Measurements from ENCODE around the gene RAC2.

RAC2 gene

DNA sequence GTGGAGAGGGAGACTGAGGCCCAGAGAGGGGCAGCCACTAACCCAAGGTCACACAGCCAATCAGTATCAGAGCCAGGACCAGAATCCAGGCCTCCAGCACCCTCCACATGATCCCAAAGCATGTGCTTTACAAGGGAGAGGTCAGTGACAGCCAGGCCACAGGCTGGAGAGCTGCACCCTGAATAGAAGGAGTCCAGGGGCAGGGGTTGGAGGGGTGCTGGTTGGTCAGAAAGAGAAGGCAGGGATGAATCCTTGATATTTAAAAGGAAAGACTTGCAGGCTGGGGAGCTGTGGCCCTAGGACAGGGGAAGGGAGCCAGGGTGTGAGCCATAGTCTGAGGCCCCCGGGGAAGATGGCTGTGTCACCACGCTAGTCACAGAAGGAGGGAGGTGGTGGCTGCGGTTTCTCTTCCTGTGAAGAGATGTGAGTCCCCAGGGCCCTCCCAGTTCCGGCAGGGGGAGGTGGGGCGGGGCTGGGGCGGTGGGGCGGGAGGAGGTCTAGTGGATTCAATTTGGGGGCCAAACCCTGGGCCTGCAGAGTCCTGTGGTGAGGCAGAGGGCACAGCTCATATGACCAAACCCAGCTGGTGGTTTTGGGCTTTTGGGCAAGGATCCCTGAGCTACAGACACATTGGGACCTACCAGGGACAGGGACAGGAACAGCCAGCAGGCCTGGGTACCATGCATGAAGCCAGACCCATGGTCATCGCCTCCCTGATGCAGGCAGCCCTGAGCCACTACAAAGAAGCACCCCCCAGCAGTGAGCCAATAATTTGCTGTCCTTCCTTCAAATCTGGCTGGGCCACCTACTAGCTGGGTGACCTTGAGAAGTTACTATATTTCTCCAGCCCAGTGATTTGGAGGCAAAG lies 14.0 kb downstream of the RAC2 start:
- Histone ChIP-seq H2BK12ac (ENCODE audit: low read length in 2 of 2) (peak overlapping the region in 1 of 2 experiments; percentile 95), H3K4me1 (ENCODE audit: control insufficient read depth, insufficient read depth, low read depth, low read length) (peaks cover 40% of the 10 kb centered on the region), H4K8ac (ENCODE audit: low read length) (no peak overlapping the region), H3K23ac (ENCODE audit: low read length in 2 of 2) (no peak overlapping the region), H3K4me3 (ENCODE audit: insufficient read depth in 1 of 2, low read depth in 1 of 2, low read length in 2 of 2) (no peak overlapping the region), H3K9me3 (ENCODE audit: control insufficient read depth, low read length) (no peaks in the 10 kb centered on the region), H2BK5ac (ENCODE audit: low read depth, low read length, poor library complexity, severe bottlenecking) (no peak overlapping the region), H3K27ac (ENCODE audit: low read length, poor library complexity, severe bottlenecking) (no peak overlapping the region), H3K4me2 (ENCODE audit: low read length, poor library complexity, severe bottlenecking) (no peak overlapping the region), H3K36me3 (ENCODE audit: control insufficient read depth in 1 of 2, insufficient read depth in 2 of 2, low read depth in 1 of 2, low read length in 2 of 2) (peaks cover 10 to 48% of the 10 kb centered on the region in 2 experiments), H3K27me3 (ENCODE audit: control insufficient read depth in 1 of 2, insufficient read depth in 1 of 2, low read length in 2 of 2) (no peaks in the 10 kb centered on the region), H3K4ac (ENCODE audit: low read depth in 1 of 2, low read length in 2 of 2) (peak overlapping the region; percentile 3 to 74), H2BK120ac (ENCODE audit: low read depth, low read length) (peak overlapping the region; percentile 11), H4K91ac (ENCODE audit: low read length) (peak overlapping the region; percentile 97), H3K18ac (ENCODE audit: low read depth in 1 of 2, low read length in 2 of 2) (peak overlapping the region; percentile 29 to 97), H3K9ac (ENCODE audit: low read length) (no peak overlapping the region), H2AK5ac (ENCODE audit: low read length, severe bottlenecking) (peak overlapping the region; percentile 1), H3K79me1 (replicated peaks; ENCODE audit: low read length, poor library complexity, severe bottlenecking) (peaks cover 12% of the 10 kb centered on the region), H2BK15ac (ENCODE audit: low read depth, poor library complexity, severe bottlenecking) (peak overlapping the region; percentile 39), H3K14ac (ENCODE audit: low read length in 2 of 2) (no peak overlapping the region), H2AFZ (ENCODE audit: low read depth, low read length) (no peak overlapping the region)
- 46% methylated on average over 7 of the region's 8 CpGs for WGBS
- DNase-seq, result peak; percentile 66

DNA sequence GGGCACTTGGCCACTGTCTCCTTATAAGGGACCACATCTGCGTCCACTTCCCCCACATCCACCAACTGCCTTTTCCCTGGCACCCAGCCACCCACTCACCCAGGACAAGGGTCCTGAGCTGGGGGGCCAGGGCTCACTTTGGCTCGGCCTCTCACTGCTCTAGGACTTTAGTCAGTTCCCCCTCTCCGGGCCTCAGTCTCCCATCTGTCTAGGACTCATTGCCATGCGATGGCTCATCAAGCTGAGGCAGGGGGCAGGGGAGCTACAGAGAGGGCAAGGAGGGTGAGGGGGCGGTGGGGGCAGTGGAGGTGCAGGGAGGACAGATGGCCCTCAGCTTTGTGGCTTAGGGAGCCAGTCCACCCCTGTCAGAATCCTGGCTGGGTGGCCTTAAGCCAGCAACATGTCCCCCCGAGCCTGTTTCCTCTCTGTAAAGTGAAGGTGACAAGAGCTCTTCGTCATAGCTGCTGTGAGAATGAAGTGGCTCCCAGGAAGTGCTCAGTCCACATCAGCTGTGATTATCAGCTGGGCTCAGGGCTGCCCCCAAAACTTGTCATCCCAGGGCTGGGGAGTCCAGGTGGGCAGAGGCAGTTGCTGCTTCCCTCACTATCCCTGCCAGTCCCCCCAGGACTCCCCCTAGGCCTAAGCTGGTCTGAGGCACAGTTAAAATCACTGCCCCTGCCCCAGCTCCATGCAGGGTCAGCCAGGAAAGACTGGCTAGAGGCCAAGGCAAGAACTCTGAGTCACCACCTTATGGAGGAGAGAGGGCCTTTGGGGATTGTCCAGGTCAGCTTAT lies 14.9 kb downstream of the RAC2 start:
- Histone ChIP-seq H3K18ac (ENCODE audit: low read depth in 1 of 2, low read length in 2 of 2) (peak overlapping the region; percentile 81 to 97), H3K36me3 (ENCODE audit: control insufficient read depth in 1 of 2, insufficient read depth in 2 of 2, low read depth in 1 of 2, low read length in 2 of 2) (peaks cover 15 to 52% of the 10 kb centered on the region in 2 experiments), H3K14ac (ENCODE audit: low read length in 2 of 2) (peak overlapping the region in 1 of 2 experiments; percentile 49), H3K4me2 (ENCODE audit: low read length, poor library complexity, severe bottlenecking) (no peak overlapping the region), H2BK5ac (ENCODE audit: low read depth, low read length, poor library complexity, severe bottlenecking) (no peak overlapping the region), H2AFZ (ENCODE audit: low read depth, low read length) (no peak overlapping the region), H3K9ac (ENCODE audit: low read length) (peak overlapping the region; percentile 51), H3K79me1 (replicated peaks; ENCODE audit: low read length, poor library complexity, severe bottlenecking) (peaks cover 5% of the 10 kb centered on the region), H2BK15ac (ENCODE audit: low read depth, poor library complexity, severe bottlenecking) (peak overlapping the region; percentile 95), H3K4me3 (ENCODE audit: insufficient read depth in 1 of 2, low read depth in 1 of 2, low read length in 2 of 2) (no peak overlapping the region), H4K8ac (ENCODE audit: low read length) (peak overlapping the region; percentile 78), H3K23ac (ENCODE audit: low read length in 2 of 2) (no peak overlapping the region), H2BK12ac (ENCODE audit: low read length in 2 of 2) (peak overlapping the region; percentile 76 to 95), H2AK5ac (ENCODE audit: low read length, severe bottlenecking) (peak overlapping the region; percentile 14), H3K27ac (ENCODE audit: low read length, poor library complexity, severe bottlenecking) (peak overlapping the region; percentile 13), H3K4ac (ENCODE audit: low read depth in 1 of 2, low read length in 2 of 2) (peak overlapping the region; percentile 62 to 68), H3K4me1 (ENCODE audit: control insufficient read depth, insufficient read depth, low read depth, low read length) (peaks cover 40% of the 10 kb centered on the region), H3K9me3 (ENCODE audit: control insufficient read depth, low read length) (no peaks in the 10 kb centered on the region), H3K27me3 (ENCODE audit: control insufficient read depth in 1 of 2, insufficient read depth in 1 of 2, low read length in 2 of 2) (no peaks in the 10 kb centered on the region), H2BK120ac (ENCODE audit: low read depth, low read length) (peak overlapping the region; percentile 56), H4K91ac (ENCODE audit: low read length) (peak overlapping the region; percentile 97)
- 51% methylated on average over 7 of the region's 7 CpGs for WGBS
- DNase-seq, result peak; percentile 87

DNA sequence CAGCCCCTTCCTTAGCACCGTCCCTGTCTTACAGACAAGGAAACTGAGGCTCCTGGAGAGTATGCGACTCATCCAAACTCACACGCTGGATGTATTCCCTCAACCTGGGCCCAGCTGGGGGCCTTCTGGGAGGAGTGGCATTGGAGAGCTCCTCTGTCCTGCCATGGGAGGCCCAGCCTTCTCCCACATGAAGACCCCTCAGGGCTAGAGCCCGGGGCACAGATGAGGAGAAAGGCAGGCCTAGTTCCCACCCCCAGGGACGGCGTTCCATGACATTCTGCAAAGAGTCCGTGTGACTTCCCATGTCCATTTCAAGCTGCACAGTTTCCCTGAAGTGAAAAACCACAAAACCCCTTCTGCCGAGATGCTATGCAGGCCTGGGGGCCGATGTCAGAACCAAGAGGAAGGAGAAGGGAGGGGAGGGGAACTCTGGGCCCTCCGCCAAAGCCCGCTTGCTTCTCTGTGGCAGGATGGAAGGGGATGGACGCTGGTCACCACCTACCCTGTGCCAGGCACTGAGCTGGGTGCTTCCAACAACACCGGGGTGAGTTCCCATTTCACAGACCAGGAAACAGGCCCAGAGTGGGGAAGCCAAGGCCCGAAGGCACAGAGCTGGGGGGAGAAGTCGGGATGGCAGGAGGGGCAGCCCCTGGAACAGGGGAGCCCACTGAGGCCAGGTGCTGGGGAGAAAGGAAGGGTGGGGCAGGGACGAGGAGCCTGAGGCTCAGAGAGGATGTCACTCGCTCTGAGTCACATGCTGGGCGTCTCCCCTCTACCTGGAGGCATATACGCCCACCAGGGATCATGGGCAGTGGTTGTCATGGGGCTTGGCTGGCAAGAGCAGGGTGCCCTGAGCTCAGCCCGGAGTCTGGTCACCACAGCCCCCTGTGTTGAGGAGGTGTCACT lies 15.7 kb downstream of the RAC2 start:
- H3K27me3 ChIP-seq (ENCODE audit: control insufficient read depth in 1 of 2, insufficient read depth in 1 of 2, low read length in 2 of 2), result no peaks in the 10 kb centered on the region
- H2AK5ac ChIP-seq (ENCODE audit: low read length, severe bottlenecking), result peak overlapping the region; percentile 75
- peak overlapping the region; percentile 76 to 95 for H2BK12ac ChIP-seq (ENCODE audit: low read length in 2 of 2)
- no peaks in the 10 kb centered on the region for H3K9me3 ChIP-seq (ENCODE audit: control insufficient read depth, low read length)
- H3K23ac ChIP-seq (ENCODE audit: low read length in 2 of 2), result peak overlapping the region in 1 of 2 experiments; percentile 85
- peak overlapping the region; percentile 81 to 97 for H3K18ac ChIP-seq (ENCODE audit: low read depth in 1 of 2, low read length in 2 of 2)
- peak overlapping the region; percentile 78 for H4K8ac ChIP-seq (ENCODE audit: low read length)
- H2BK5ac ChIP-seq (ENCODE audit: low read depth, low read length, poor library complexity, severe bottlenecking), result no peak overlapping the region
- H3K36me3 ChIP-seq (ENCODE audit: control insufficient read depth in 1 of 2, insufficient read depth in 2 of 2, low read depth in 1 of 2, low read length in 2 of 2), result peaks cover 15 to 49% of the 10 kb centered on the region in 2 experiments
- H3K4me3 ChIP-seq (ENCODE audit: insufficient read depth in 1 of 2, low read depth in 1 of 2, low read length in 2 of 2), result no peak overlapping the region
- peak overlapping the region in 1 of 2 experiments; percentile 77 for H3K14ac ChIP-seq (ENCODE audit: low read length in 2 of 2)
- H3K79me1 ChIP-seq (replicated peaks; ENCODE audit: low read length, poor library complexity, severe bottlenecking), result peaks cover 2% of the 10 kb centered on the region
- peaks cover 36% of the 10 kb centered on the region for H3K4me1 ChIP-seq (ENCODE audit: control insufficient read depth, insufficient read depth, low read depth, low read length)
- peak overlapping the region; percentile 22 for H3K27ac ChIP-seq (ENCODE audit: low read length, poor library complexity, severe bottlenecking)
- H3K4ac ChIP-seq (ENCODE audit: low read depth in 1 of 2, low read length in 2 of 2), result peak overlapping the region; percentile 62 to 68
- H3K9ac ChIP-seq (ENCODE audit: low read length), result no peak overlapping the region
- H3K4me2 ChIP-seq (ENCODE audit: low read length, poor library complexity, severe bottlenecking), result no peak overlapping the region
- WGBS, result 60% methylated on average over 20 of the region's 20 CpGs
- peak; percentile 78 for DNase-seq
- H4K91ac ChIP-seq (ENCODE audit: low read length), result peak overlapping the region; percentile 97
- no peak overlapping the region for H2AFZ ChIP-seq (ENCODE audit: low read depth, low read length)
- peak overlapping the region; percentile 56 for H2BK120ac ChIP-seq (ENCODE audit: low read depth, low read length)
- H2BK15ac ChIP-seq (ENCODE audit: low read depth, poor library complexity, severe bottlenecking), result peak overlapping the region; percentile 95
